WERI-Rb-1 (cell line): ENCODE results near the gene PTPRN2.

ENCODE experiments used
- DNase-seq: peaks from one replicate; pipeline ENCODE4 v3.0.0-alpha.2; 2020
- H3K27ac ChIP-seq: fragments of 250-450 bp; sonication (Bioruptor Pico); 2 replicates; pipeline ENCODE4 v1.5.1; 2020; ENCODE audit warnings: mild to moderate bottlenecking, moderate library complexity
- H3K27me3 ChIP-seq: fragments of 250-450 bp; sonication (Bioruptor Pico); 2 replicates; pipeline ENCODE4 v1.5.1; 2021; ENCODE audit warnings: mild to moderate bottlenecking, low read depth, moderate library complexity; ENCODE audit not compliant: insufficient read depth, severe bottlenecking
- H3K36me3 ChIP-seq: fragments of 250-450 bp; sonication (Bioruptor Pico); 2 replicates; pipeline ENCODE4 v1.5.1; 2020; ENCODE audit warnings: mild to moderate bottlenecking, moderate library complexity
- H3K4me3 ChIP-seq: 2 replicates; pipeline ENCODE4 v1.5.1; 2011; ENCODE audit warnings: low read depth, mild to moderate bottlenecking, control low read depth, low read length
- H3K9me3 ChIP-seq: fragments of 250-450 bp; sonication (Bioruptor Pico); 2 replicates; pipeline ENCODE4 v1.5.1; 2021; ENCODE audit warnings: mild to moderate bottlenecking, moderate library complexity; ENCODE audit not compliant: severe bottlenecking
- CTCF ChIP-seq: IDR thresholded peaks from 2 replicates; pipeline ENCODE4 v1.5.1; 2011; ENCODE audit warnings: low read depth, mild to moderate bottlenecking, control low read depth, inconsistent platforms, low read length

PTPRN2 gene

GRCh38 chr7:158550886-158551452, 36.7 kb downstream of the PTPRN2 start:
- Histone ChIP-seq H3K27ac (no peak overlapping the region), H3K27me3 (no peaks in the 10 kb centered on the region), H3K4me3 (no peak overlapping the region), H3K36me3 (peaks cover 1% of the 10 kb centered on the region; the same call in 1 of the 2 replicates), H3K9me3 (no peaks in the 10 kb centered on the region)
- no peak for DNase-seq
- no peak for TF ChIP-seq CTCF

- TF ChIP-seq CTCF = no peak
- no peak overlapping the region for H3K4me3 ChIP-seq
- no peak overlapping the region for H3K27ac ChIP-seq
- no peaks in the 10 kb centered on the region for H3K9me3 ChIP-seq
- H3K27me3 ChIP-seq = no peaks in the 10 kb centered on the region
- DNase-seq = no peak
- H3K36me3 ChIP-seq = no peaks in the 10 kb centered on the region; the same call in 1 of the 2 replicates
Measured at GRCh38 chr7:158550394-158550700, 37.3 kb downstream of the PTPRN2 start.

- Histone ChIP-seq H3K9me3 (no peaks in the 10 kb centered on the region), H3K4me3 (no peak overlapping the region), H3K27ac (no peak overlapping the region), H3K27me3 (no peaks in the 10 kb centered on the region), H3K36me3 (no peaks in the 10 kb centered on the region; the same call in 1 of the 2 replicates)
- peak; percentile 61 for DNase-seq
- TF ChIP-seq CTCF = no peak
Measured at GRCh38 chr7:158549616-158550393, 37.8 kb downstream of the PTPRN2 start.

- H3K4me3 ChIP-seq = no peak overlapping the region
- no peaks in the 10 kb centered on the region for H3K9me3 ChIP-seq
- no peak overlapping the region for H3K27ac ChIP-seq
- H3K36me3 ChIP-seq = no peaks in the 10 kb centered on the region; the same call in 1 of the 2 replicates
- no peak for DNase-seq
- no peak for TF ChIP-seq CTCF
- no peaks in the 10 kb centered on the region for H3K27me3 ChIP-seq
Measured at GRCh38 chr7:158549176-158549615, 38.4 kb downstream of the PTPRN2 start.

GRCh38 chr7:158548726-158549125, 38.9 kb downstream of the PTPRN2 start:
- no peak overlapping the region for H3K4me3 ChIP-seq
- H3K27me3 ChIP-seq = no peaks in the 10 kb centered on the region
- no peaks in the 10 kb centered on the region for H3K9me3 ChIP-seq
- no peaks in the 10 kb centered on the region; the same call in 1 of the 2 replicates for H3K36me3 ChIP-seq
- DNase-seq = no peak
- H3K27ac ChIP-seq = no peak overlapping the region
- TF ChIP-seq CTCF = no peak
